ENCODE data around the gene GFI1B. TPM values are rescaled to one million over a fixed set of nuclear protein-coding genes. Genes with fewer than 3 reads are reported as not detected.
"Not testable (repeated sequence)": the region's sequence is repeated elsewhere in the genome, so short reads cannot be mapped to it uniquely, and the experiment has no call there.

Gene GFI1B
- total RNA-seq, 2 experiments from 2014 or later = not detected

DNA sequence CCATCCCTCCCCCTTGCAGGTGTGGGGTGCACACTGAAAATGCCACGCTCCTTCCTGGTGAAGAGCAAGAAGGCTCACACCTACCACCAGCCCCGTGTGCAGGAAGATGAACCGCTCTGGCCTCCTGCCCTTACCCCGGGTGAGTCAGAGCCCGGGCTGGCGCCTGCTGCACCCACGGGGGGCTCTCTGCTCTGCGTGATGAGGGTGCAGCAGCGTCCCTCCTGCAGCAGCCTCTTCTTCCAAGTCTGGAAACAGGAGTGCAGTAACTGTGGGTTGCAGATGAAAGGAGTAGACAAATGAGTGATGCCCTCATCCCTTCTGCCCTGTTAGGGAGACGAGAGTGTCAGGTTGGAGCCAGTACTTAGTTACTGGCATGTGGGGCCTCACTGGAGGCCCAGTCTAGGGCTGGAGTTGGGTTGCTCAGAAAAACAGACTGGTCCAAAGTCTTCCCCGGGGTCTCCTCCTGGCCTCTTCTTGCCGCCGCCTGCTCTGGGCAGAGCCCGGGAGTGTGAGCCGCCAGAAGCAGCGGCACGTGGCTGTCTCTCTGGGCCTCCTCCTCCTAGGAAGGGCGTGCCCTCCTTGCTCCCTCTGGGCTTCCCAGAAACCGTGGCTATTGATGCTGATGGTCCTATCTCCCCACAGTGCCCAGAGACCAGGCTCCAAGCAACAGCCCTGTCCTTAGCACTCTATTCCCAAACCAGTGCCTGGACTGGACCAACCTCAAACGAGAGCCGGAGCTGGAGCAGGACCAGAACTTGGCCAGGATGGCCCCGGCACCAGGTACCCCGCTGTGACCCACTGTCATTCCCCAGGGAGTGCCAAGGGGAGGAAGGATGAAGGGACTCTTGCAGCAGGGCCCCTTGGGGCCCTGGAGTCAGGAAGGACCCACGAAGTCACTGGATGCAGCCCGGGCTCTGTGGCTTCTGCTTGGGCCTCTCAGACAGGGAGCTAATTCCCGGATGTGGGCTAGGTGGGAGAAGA is 8.4 kb downstream of the GFI1B start:
- no peak for DNase-seq
- no peaks in the 10 kb centered on the region for H3K4me1 Mint-ChIP-seq (ENCODE audit: low read depth)
- no peak overlapping the region for H3K27ac Mint-ChIP-seq
- peaks cover 12% of the 10 kb centered on the region for H3K27me3 Mint-ChIP-seq (ENCODE audit: low read depth)
- intact Hi-C loops (cut with micrococcal nuclease) = no loop called here
- CTCF ChIA-PET = no interaction called here
- H3K36me3 Mint-ChIP-seq (ENCODE audit: low read depth) = no peaks in the 10 kb centered on the region
- no peaks in the 10 kb centered on the region for H3K9me3 Mint-ChIP-seq
- no peak overlapping the region for H3K4me3 Mint-ChIP-seq

DNA sequence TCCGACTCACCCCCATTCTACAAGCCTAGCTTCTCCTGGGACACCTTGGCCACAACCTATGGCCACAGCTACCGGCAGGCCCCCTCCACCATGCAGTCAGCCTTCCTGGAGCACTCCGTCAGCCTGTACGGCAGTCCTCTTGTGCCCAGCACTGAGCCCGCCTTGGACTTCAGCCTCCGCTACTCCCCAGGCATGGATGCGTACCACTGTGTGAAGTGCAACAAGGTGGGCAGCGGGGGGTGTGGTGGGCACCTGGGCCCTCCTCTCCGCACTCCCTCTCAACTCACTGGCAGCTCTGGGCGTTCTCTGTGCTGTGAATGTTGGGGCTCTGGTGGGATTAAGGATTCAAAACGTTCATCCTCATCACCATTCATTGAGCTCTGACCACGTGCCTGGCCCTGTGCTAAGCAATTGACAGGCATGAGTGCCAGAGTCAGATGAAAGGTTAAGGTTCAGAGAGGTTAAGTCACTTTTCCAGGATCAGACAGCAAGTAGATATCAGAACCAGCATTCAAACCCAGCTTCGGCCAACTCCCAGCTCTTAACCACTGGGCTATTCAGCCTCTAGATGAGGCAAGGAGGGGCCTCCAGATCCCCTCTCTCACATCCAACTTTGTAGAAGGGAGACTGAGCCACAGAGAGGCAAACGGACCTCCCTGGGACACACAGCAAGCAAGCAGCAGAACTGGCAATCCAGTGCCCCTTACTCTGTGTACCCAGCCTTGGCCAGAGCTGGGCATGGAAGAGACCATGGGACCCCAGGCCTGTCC is 9.9 kb downstream of the GFI1B start:
- no peaks in the 10 kb centered on the region for H3K4me1 Mint-ChIP-seq (ENCODE audit: low read depth)
- H3K9me3 Mint-ChIP-seq = no peaks in the 10 kb centered on the region
- peaks cover 12% of the 10 kb centered on the region for H3K27me3 Mint-ChIP-seq (ENCODE audit: low read depth)
- DNase-seq = no peak
- no peaks in the 10 kb centered on the region for H3K36me3 Mint-ChIP-seq (ENCODE audit: low read depth)
- intact Hi-C loops (cut with micrococcal nuclease) = no loop called here
- CTCF ChIA-PET = no interaction called here
- no peak overlapping the region for H3K27ac Mint-ChIP-seq
- H3K4me3 Mint-ChIP-seq = no peak overlapping the region

DNA sequence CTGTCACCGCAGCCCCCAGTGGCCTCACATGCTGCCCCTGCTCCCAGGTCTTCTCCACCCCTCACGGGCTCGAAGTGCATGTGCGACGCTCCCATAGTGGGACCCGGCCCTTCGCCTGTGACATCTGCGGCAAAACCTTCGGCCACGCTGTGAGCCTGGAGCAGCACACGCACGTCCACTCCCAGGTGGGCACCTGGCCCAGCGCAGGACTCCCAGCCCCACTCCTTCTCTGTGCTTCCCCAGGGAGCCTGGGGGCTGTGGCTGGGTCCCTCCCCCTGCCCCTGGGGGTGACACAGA is 10.5 kb downstream of the GFI1B start:
- Mint-ChIP-seq H3K4me1 (ENCODE audit: low read depth) (no peaks in the 10 kb centered on the region), H3K4me3 (no peak overlapping the region), H3K27me3 (ENCODE audit: low read depth) (peaks cover 12% of the 10 kb centered on the region), H3K9me3 (no peaks in the 10 kb centered on the region), H3K36me3 (ENCODE audit: low read depth) (no peaks in the 10 kb centered on the region), H3K27ac (no peak overlapping the region)
- intact Hi-C loops (cut with micrococcal nuclease) = no loop called here
- DNase-seq = no peak
- CTCF ChIA-PET = no interaction called here

DNA sequence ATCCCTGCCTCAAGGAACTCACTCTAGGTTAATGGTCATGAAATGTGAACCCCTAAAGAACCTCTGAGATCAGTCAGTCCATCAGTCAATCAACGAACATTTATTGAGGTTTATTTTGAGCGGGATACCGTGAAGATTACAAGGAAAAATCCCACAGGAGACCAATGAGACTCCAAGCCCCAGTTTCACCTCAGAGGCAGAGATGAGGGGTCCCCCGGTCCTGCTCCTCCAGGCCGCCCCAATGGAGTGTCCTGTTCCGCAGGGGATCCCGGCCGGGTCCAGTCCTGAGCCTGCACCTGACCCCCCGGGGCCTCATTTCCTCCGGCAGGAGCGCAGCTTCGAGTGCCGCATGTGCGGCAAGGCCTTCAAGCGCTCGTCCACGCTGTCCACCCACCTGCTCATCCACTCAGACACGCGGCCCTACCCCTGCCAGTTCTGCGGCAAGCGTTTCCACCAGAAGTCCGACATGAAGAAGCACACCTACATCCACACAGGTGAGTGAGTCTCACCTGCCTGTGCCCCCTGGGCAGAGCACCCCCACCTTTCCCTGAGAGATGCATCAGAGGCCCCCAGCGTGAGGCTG is 11.0 kb downstream of the GFI1B start:
- CTCF ChIA-PET = no interaction called here
- Mint-ChIP-seq H3K27ac (no peak overlapping the region), H3K4me3 (no peak overlapping the region), H3K27me3 (ENCODE audit: low read depth) (peaks cover 12% of the 10 kb centered on the region), H3K36me3 (ENCODE audit: low read depth) (no peaks in the 10 kb centered on the region), H3K4me1 (ENCODE audit: low read depth) (peaks cover 2% of the 10 kb centered on the region), H3K9me3 (no peaks in the 10 kb centered on the region)
- DNase-seq = no peak
- intact Hi-C loops (cut with micrococcal nuclease) = no loop called here

DNA sequence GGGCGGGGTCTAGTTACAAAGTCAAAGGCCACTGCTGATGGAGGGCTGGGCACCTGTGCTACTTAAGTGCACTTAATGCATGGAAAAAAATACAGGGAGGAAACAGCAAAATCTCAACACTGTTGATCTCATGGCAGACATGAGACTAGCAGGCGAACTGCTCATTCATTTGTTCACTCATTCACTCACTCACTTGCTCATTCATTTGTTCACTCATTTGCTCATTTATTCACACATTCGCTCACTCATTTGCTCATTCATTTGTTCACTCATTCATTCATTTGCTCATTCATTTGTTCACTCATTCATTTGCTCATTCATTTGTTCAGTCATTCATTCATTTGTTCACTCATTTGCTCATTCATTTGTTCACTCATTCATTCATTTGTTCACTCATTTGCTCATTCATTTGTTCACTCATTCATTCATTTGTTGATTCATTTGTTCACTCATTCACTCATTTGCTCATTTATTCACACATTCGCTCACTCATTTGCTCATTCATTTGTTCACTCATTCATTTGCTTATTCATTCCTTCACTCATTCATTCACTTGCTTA is 11.6 kb downstream of the GFI1B start:
- H3K4me1 Mint-ChIP-seq (ENCODE audit: low read depth); H3K4me3 Mint-ChIP-seq; DNase-seq; H3K36me3 Mint-ChIP-seq (ENCODE audit: low read depth); H3K9me3 Mint-ChIP-seq; CTCF ChIA-PET; intact Hi-C loops (cut with micrococcal nuclease); H3K27ac Mint-ChIP-seq: not testable (repeated sequence)
- H3K27me3 Mint-ChIP-seq (ENCODE audit: low read depth) = peaks cover 11% of the 10 kb centered on the region

DNA sequence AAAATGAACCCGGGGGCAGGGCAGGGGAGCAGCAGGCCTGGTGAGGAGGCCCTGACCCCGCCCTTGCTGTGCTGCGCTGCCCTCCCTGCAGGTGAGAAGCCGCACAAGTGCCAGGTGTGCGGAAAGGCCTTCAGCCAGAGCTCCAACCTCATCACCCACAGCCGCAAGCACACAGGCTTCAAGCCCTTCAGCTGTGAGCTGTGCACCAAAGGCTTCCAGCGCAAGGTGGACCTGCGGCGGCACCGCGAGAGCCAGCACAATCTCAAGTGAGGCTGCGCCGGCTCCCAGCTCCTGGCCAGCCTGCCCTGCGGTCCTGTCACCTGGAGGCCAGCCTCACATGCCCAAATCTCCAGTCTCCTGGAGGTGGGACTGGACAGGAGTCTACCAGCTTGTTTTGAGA is 12.3 kb downstream of the GFI1B start:
- Mint-ChIP-seq H3K4me3 (no peak overlapping the region), H3K36me3 (ENCODE audit: low read depth) (no peaks in the 10 kb centered on the region), H3K9me3 (no peaks in the 10 kb centered on the region), H3K27me3 (ENCODE audit: low read depth) (peaks cover 8% of the 10 kb centered on the region), H3K27ac (no peak overlapping the region), H3K4me1 (ENCODE audit: low read depth) (peaks cover 5% of the 10 kb centered on the region)
- CTCF ChIA-PET = interaction anchor here (1.4 kb wide), 1 partner anchor 31 kb away, joined by 5 read pairs; no protein-coding TSS in a partner anchor
- intact Hi-C loops (cut with micrococcal nuclease) = no loop called here
- no peak for DNase-seq

DNA sequence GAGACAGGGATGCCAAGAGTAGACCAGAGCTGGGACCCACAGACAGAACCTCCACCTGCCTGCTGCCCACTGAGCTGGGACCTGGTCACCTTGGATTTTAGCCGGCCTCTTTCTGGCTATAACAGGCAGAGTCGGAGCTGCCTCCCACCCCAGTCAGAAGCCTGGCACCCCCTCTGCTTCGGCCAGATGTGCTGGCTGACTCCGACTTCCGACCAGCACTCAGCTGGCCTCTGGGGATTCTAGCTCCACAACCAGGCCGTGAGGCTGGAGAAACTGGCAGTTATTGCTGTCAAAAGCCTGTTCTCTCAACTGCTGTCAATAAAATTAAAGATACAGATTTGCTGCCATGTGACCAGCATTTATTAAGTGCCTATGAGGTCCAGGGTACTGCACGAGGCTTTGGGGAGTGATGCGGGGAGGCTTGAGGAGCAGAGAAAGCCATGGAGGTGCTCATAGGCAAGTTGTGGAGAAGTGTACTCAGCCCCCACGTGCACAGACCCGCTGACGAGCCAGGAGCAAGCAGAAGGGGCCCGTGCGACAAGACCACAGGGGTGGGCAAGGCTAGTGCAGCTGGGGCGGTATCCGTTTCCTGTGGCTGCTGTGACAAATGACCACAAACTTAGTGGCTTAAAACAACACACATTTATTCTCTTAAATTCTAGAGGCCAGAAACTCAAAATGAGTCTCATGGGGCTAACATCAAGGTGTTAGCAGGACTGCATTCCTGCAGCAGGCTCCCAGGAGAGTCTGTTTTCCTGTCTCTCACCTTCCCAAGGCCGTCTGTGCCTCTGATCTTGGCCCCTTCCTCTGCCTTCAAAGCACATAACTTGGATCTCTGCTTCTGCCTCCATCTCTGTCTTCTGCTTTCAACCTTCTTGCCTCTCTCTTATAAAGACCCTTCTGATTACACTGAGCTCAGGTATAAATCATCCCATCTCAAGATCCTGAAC is 13.1 kb downstream of the GFI1B start:
- no peak for DNase-seq
- Mint-ChIP-seq H3K9me3 (no peaks in the 10 kb centered on the region), H3K27ac (no peak overlapping the region), H3K4me1 (ENCODE audit: low read depth) (peaks cover 5% of the 10 kb centered on the region), H3K27me3 (ENCODE audit: low read depth) (peaks cover 4% of the 10 kb centered on the region), H3K36me3 (ENCODE audit: low read depth) (no peaks in the 10 kb centered on the region), H3K4me3 (no peak overlapping the region)
- CTCF ChIA-PET = interaction anchor here (1.4 kb wide), 1 partner anchor 31 kb away, joined by 5 read pairs; no protein-coding TSS in a partner anchor
- intact Hi-C loops (cut with micrococcal nuclease) = no loop called here

DNA sequence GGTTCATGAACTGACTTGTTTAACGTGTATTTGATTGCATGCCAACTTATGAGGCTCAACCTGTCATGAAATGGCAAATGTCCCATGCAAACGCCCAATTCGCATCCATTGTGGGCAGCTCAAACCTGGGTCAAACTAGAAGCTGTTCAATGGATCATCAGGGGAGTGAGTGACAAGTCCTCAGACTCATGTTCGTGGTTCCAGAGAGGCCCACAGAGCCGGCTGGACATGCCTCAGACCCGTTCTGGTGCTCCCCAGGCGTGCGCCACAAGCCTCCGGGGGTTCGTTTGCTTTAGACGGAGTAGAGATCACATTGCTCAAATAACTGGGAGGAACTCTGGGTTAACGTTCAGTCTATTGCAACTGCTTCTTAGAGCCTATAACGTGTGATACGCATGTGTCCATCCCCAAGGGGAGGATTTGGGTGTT is 15.0 kb downstream of the GFI1B start:
- Mint-ChIP-seq H3K27me3 (ENCODE audit: low read depth) (no peaks in the 10 kb centered on the region), H3K27ac (no peak overlapping the region), H3K4me1 (ENCODE audit: low read depth) (peaks cover 5% of the 10 kb centered on the region), H3K4me3 (no peak overlapping the region), H3K36me3 (ENCODE audit: low read depth) (no peaks in the 10 kb centered on the region), H3K9me3 (no peaks in the 10 kb centered on the region)
- DNase-seq = no peak
- CTCF ChIA-PET = interaction anchor here (0.9 kb wide), 1 partner anchor 29 kb away, joined by 3 read pairs; no protein-coding TSS in a partner anchor
- intact Hi-C loops (cut with micrococcal nuclease) = no loop called here

DNA sequence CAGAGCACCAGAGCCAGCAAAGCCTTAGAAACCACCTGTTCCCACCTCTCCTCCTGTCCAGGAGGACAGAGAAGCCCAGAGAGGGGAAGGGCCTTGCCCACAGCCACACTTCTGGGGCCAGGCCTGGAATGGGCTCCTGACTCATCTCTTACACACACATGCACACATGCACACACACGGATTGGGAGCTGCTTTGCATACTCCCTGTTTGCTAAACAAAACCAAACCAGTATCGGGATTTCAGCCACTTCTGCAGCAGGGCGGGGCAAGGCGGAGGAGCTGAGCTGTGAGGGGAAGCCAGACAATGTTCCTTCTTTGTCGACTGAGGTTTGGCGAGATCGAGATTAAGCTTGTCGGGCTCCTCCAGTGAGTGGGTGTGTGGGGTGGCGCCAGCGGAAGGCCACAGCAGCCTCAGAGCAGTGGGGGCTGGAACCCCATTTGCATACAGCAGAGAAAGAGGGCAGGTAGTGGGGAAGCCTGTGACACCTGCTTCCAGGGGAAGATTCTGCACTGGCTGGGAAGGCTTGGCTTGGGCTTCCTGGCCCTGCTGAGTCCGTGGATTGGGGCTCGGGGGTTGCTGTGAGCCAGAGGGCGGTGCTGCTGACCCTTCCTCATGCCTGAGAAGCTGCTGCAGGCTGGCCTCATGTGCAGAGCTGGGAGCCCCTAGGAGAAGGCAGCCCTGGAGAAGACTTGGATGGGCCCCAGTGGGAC is 16.1 kb downstream of the GFI1B start:
- CTCF ChIA-PET = interaction anchor here (0.6 kb wide), 1 partner anchor 56 kb away, joined by 3 read pairs; no protein-coding TSS in a partner anchor
- no peaks in the 10 kb centered on the region for H3K36me3 Mint-ChIP-seq (ENCODE audit: low read depth)
- no peak for DNase-seq
- H3K9me3 Mint-ChIP-seq = no peaks in the 10 kb centered on the region
- H3K4me3 Mint-ChIP-seq = no peak overlapping the region
- intact Hi-C loops (cut with micrococcal nuclease) = no loop called here
- no peak overlapping the region for H3K27ac Mint-ChIP-seq
- no peaks in the 10 kb centered on the region for H3K27me3 Mint-ChIP-seq (ENCODE audit: low read depth)
- H3K4me1 Mint-ChIP-seq (ENCODE audit: low read depth) = peaks cover 5% of the 10 kb centered on the region

DNA sequence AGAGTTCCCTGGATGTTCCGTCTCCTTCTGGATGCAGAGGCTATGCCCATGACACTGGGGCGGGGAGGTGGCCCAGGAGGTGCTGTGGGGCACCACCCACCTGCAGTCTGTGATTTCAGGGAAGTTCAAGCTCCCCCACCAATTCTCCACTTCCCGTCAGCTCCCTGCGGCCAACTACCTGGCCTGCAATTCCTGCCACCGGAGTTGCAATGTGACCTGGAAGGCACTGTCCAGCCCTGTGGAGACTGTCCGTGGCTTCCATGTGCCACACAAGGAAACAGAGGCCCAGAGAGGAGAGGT is 16.6 kb downstream of the GFI1B start:
- H3K36me3 Mint-ChIP-seq (ENCODE audit: low read depth) = no peaks in the 10 kb centered on the region
- intact Hi-C loops (cut with micrococcal nuclease) = no loop called here
- peaks cover 3% of the 10 kb centered on the region for H3K27me3 Mint-ChIP-seq (ENCODE audit: low read depth)
- H3K9me3 Mint-ChIP-seq = no peaks in the 10 kb centered on the region
- no peak for DNase-seq
- CTCF ChIA-PET = interaction anchor here (0.6 kb wide), 1 partner anchor 57 kb away, joined by 3 read pairs; no protein-coding TSS in a partner anchor
- H3K4me3 Mint-ChIP-seq = no peak overlapping the region
- no peak overlapping the region for H3K27ac Mint-ChIP-seq
- peaks cover 5% of the 10 kb centered on the region for H3K4me1 Mint-ChIP-seq (ENCODE audit: low read depth)

DNA sequence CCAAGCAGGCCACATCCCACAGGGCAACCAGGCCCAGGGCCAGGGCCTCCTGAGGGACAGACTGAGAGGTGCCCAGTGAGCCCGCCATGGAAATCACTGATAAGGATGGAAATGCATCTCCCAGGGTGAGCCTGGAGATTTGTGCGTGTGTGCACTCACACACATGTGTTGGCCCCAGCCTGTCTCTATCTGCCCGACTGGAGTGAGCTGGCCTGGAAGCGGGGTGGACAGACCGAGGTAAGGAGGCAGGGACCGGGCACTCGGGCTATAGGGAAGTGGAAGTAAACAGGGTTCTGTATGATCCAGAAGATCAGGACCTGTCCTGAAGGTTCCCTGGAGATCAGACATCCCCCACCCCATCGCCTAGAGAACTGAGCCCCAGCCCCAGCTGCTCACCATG is 17.4 kb downstream of the GFI1B start:
- CTCF ChIA-PET = no interaction called here
- Mint-ChIP-seq H3K36me3 (ENCODE audit: low read depth) (no peaks in the 10 kb centered on the region), H3K27me3 (ENCODE audit: low read depth) (peaks cover 9% of the 10 kb centered on the region)

More for the DNA sequence above, 17.4 kb downstream of the GFI1B start:
- peaks cover 5% of the 10 kb centered on the region for H3K4me1 Mint-ChIP-seq (ENCODE audit: low read depth)
- no peaks in the 10 kb centered on the region for H3K9me3 Mint-ChIP-seq
- intact Hi-C loops (cut with micrococcal nuclease) = no loop called here
- no peak for DNase-seq
- no peak overlapping the region for H3K27ac Mint-ChIP-seq
- H3K4me3 Mint-ChIP-seq = no peak overlapping the region

All from activated naive CD4-positive, alpha-beta T cell treated with anti-CD3 and anti-CD28 coated beads for 36 hours (primary cell).